D721Med (cell line): ENCODE measurements around the gene LDAF1.

Experiments
- DNase-seq: peaks from one replicate; pipeline ENCODE4 v3.0.0; 2011; ENCODE audit warnings: low spot score; ENCODE audit not compliant: insufficient read length
- FAIRE-seq: peaks from 2 replicates; lab custom pipeline; 2011; peaks lifted over from hg19 to GRCh38; lab: Jason Lieb, UNC
- TF ChIP-seq, protein P1 (sequence below): IDR thresholded peaks from 2 replicates; pipeline ENCODE4 v1.5.1; 2012; ENCODE audit warnings: mild to moderate bottlenecking, control low read depth; ENCODE audit not compliant: insufficient read depth; ENCODE audit errors: missing control alignments

The LDAF1 gene

GRCh38 chr16:21214086-21214485 is 55.6 kb downstream of the LDAF1 start:
- TF ChIP-seq, protein P1, sequence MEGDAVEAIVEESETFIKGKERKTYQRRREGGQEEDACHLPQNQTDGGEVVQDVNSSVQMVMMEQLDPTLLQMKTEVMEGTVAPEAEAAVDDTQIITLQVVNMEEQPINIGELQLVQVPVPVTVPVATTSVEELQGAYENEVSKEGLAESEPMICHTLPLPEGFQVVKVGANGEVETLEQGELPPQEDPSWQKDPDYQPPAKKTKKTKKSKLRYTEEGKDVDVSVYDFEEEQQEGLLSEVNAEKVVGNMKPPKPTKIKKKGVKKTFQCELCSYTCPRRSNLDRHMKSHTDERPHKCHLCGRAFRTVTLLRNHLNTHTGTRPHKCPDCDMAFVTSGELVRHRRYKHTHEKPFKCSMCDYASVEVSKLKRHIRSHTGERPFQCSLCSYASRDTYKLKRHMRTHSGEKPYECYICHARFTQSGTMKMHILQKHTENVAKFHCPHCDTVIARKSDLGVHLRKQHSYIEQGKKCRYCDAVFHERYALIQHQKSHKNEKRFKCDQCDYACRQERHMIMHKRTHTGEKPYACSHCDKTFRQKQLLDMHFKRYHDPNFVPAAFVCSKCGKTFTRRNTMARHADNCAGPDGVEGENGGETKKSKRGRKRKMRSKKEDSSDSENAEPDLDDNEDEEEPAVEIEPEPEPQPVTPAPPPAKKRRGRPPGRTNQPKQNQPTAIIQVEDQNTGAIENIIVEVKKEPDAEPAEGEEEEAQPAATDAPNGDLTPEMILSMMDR: no peak
- FAIRE-seq (no peak), DNase-seq (no peak)

DNA sequence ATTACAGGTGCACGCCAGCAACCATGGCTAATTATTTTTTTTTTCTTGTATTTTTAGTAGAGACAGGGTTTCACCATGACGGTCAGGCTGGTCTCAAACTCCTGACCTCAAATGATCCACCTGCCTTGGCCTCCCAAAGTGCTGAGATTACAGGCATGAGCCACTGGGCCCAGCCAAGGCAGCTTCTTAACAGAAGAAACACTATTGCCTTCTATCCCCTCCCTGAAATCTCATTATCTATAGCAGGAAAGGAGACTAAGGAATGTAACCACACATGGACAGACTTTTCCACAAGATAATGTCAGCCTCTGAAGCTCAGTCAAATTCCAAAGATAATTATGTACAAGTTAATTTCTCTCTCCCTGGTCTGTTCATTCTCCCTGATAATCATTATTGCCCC is 58.6 kb downstream of the LDAF1 start:
- DNase-seq (no peak), FAIRE-seq (no peak)
- TF ChIP-seq, protein P1: no peak

- no peak for FAIRE-seq
- TF ChIP-seq, protein P1: no peak
- no peak for DNase-seq
Measured at GRCh38 chr16:21218153-21218552, 59.7 kb downstream of the LDAF1 start.

GRCh38 chr16:21219551-21219950 is 61.1 kb downstream of the LDAF1 start:
- FAIRE-seq (no peak), DNase-seq (no peak)
- TF ChIP-seq, protein P1: no peak

DNA sequence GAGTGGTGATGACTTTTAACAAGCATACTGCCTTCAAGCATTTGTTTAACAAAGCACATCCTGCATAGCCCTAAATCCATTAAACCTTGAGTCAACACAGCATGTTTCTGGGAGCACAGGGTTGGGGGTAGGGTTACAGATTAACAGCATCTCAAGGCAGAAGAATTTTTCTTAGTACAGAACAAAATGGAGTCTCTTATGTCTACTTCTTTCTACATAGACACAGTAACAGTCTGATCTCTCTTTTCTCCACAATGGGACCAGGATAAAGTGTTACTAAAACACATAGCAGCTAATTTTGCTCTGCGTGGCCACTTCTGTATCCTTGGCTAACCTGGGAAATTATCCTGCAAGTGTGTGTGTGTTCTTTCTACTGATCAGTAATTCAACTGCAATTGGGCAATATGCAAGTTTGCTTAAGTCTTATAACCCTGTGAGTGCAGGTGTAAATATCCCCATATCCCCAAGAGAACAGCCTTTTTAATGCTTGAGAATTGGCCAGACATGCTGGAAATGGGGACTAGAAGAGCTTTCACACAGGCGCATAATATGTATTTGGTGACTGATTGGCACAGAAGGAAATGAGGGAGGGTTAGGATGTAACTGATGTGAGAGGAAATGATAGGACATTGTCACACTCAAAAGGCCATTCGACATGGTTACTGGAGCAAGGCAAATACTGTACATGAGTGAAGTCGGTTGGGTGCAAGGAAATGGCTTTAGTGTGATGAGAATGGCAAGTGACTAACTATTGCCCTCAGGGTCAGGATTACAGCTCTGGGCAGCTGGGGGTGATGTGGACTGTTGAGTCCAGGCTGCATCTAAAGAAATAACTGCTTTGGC is 64.2 kb downstream of the LDAF1 start:
- DNase-seq: no peak
- TF ChIP-seq, protein P1: no peak
- no peak for FAIRE-seq

GRCh38 chr16:21223787-21224186 is 65.3 kb downstream of the LDAF1 start:
- TF ChIP-seq, protein P1: no peak
- FAIRE-seq (no peak), DNase-seq (no peak)

DNA sequence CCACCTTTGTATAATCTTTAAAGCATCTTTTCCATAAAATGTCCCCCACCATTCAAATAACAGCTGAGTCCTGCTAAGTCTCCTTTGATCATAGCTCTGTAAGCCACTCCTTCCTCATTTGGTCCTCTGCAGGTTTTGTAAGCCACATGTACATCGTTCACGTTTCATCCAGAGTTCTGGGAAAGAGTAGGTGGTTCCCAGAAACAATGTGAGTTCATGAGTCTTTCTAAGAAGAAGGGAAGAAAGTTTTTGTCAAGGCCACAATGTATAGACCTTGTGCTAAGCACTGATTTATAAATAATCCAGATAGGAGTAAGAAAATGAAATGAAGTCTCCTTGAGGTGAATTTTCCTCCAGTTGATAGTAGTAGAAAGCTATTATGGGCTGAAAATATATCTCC is 66.3 kb downstream of the LDAF1 start:
- FAIRE-seq (no peak), DNase-seq (no peak)
- TF ChIP-seq, protein P1: no peak
